CD14-positive monocyte (primary cell): Measurements from ENCODE around the gene HNRNPC. TPM values are rescaled to one million over a fixed set of nuclear protein-coding genes. Genes with fewer than 3 reads are reported as not detected.

Experiments
- DNase-seq, 3 donors: peaks; one replicate each; pipeline ENCODE4 v3.0.0-alpha.2; 2011 to 2022
- H2AFZ ChIP-seq: 2 replicates; pipeline ENCODE4 v1.6.0; 2012; ENCODE audit warnings: mild to moderate bottlenecking, low read depth, low read length, inconsistent platforms; ENCODE audit not compliant: insufficient read depth, poor library complexity, severe bottlenecking
- H3K27ac ChIP-seq, 2 donors: 1 replicate in 1 of 2; 2 replicates in 1 of 2; pipeline ENCODE4 v1.5.1; 2012 to 2013; ENCODE audit warnings: low read length in 2 of 2, control low read depth in 1 of 2, inconsistent platforms in 1 of 2, low read depth in 1 of 2, mild to moderate bottlenecking in 1 of 2
- H3K27me3 ChIP-seq, 2 donors: one replicate each; pipeline versions ENCODE4 v1.6.0 to v1.6.1; 2011 to 2013; ENCODE audit warnings: low read length in 2 of 2; ENCODE audit not compliant: control insufficient read depth in 2 of 2, insufficient read depth in 2 of 2
- H3K36me3 ChIP-seq, 2 donors: replicated peaks in 1 of 2; 1 replicate in 1 of 2; 2 replicates in 1 of 2; pipeline versions ENCODE4 v1.5.1 to v1.6.1; 2012 to 2013; ENCODE audit warnings: low read length in 2 of 2, control low read depth in 1 of 2, inconsistent platforms in 1 of 2, mild to moderate bottlenecking in 1 of 2; ENCODE audit not compliant: insufficient read depth in 2 of 2, control insufficient read depth in 1 of 2
- H3K4me1 ChIP-seq, 2 donors: 1 replicate in 1 of 2; 2 replicates in 1 of 2; pipeline versions ENCODE4 v1.5.1 to v1.6.1; 2012 to 2013; ENCODE audit warnings: low read length in 2 of 2, control low read depth in 1 of 2, inconsistent platforms in 1 of 2, mild to moderate bottlenecking in 1 of 2, moderate library complexity in 1 of 2; ENCODE audit not compliant: insufficient read depth in 2 of 2, control insufficient read depth in 1 of 2
- H3K4me2 ChIP-seq: replicated peaks from 2 replicates; pipeline ENCODE3; 2012; ENCODE audit warnings: low read length, moderate library complexity, mild to moderate bottlenecking; ENCODE audit not compliant: poor library complexity, severe bottlenecking; ENCODE audit errors: extremely low read depth
- H3K4me3 ChIP-seq, 3 experiments: fragments of 200-600 bp in 1 of 3; sonication (generic) in 1 of 3; replicated peaks in 1 of 3; 1 replicate in 2 of 3; 2 replicates in 1 of 3; pipeline ENCODE4 v1.5.1; 2011 to 2013; ENCODE audit warnings: low read length in 3 of 3, mild to moderate bottlenecking in 3 of 3, control low read depth in 2 of 3, low read depth in 2 of 3, inconsistent platforms in 1 of 3, moderate library complexity in 1 of 3
- H3K79me2 ChIP-seq: 2 replicates; pipeline ENCODE4 v1.6.0; 2012; ENCODE audit warnings: mild to moderate bottlenecking, control low read depth, inconsistent platforms, low read length, moderate library complexity; ENCODE audit not compliant: insufficient read depth
- H3K9ac ChIP-seq: 2 replicates; pipeline ENCODE4 v1.6.0; 2017; ENCODE audit warnings: low read length, mild to moderate bottlenecking; ENCODE audit not compliant: insufficient read depth, poor library complexity, severe bottlenecking
- H3K9me3 ChIP-seq, 2 donors: replicated peaks in 1 of 2; 1 replicate in 1 of 2; 2 replicates in 1 of 2; pipeline versions ENCODE4 v1.5.1 to v1.6.1; 2012 to 2013; ENCODE audit warnings: low read length in 2 of 2, control low read depth in 1 of 2; ENCODE audit not compliant: control insufficient read depth in 1 of 2, insufficient read depth in 1 of 2
- H4K20me1 ChIP-seq: 2 replicates; pipeline ENCODE4 v1.6.0; 2012; ENCODE audit warnings: mild to moderate bottlenecking, low read length, control low read depth, moderate library complexity; ENCODE audit not compliant: insufficient read depth
- H3K27ac Mint-ChIP-seq, 7 donors: one replicate each; pipeline ENCODE4 v1.8.0; 2020; ENCODE audit warnings: mild to moderate bottlenecking in 7 of 7, mixed read lengths in 7 of 7, moderate library complexity in 6 of 7, inconsistent platforms in 2 of 7
- H3K27me3 Mint-ChIP-seq, 3 donors: one replicate each; pipeline ENCODE4 v1.8.0; 2021 to 2022; ENCODE audit warnings: low read depth in 3 of 3, mild to moderate bottlenecking in 3 of 3, mixed read lengths in 3 of 3, moderate library complexity in 3 of 3, inconsistent platforms in 1 of 3
- H3K36me3 Mint-ChIP-seq, 2 donors: one replicate each; pipeline ENCODE4 v1.8.0; 2020; ENCODE audit warnings: mixed read lengths in 2 of 2, inconsistent platforms in 1 of 2, mild to moderate bottlenecking in 1 of 2
- H3K4me1 Mint-ChIP-seq: one replicate; pipeline ENCODE4 v1.8.0; 2020; ENCODE audit warnings: mild to moderate bottlenecking, mixed read lengths
- H3K4me3 Mint-ChIP-seq, 2 donors: one replicate each; pipeline ENCODE4 v1.8.0; 2020; ENCODE audit warnings: mild to moderate bottlenecking in 2 of 2, mixed read lengths in 2 of 2, moderate library complexity in 1 of 2
- H3K9me3 Mint-ChIP-seq, 7 donors: one replicate each; pipeline ENCODE4 v1.8.0; 2020 to 2022; ENCODE audit warnings: mixed read lengths in 7 of 7, mild to moderate bottlenecking in 6 of 7, moderate library complexity in 6 of 7, inconsistent platforms in 2 of 7
- WGBS: methylation state at CpG from one replicate; pipeline ENCODE4 v1.1.5; 2013; ENCODE audit warnings: missing lambda C conversion rate; ENCODE audit not compliant: insufficient coverage; 5-methylcytosine and 5-hydroxymethylcytosine counted together
- intact Hi-C, 2 donors: fragments of 100-400 bp; cut with micrococcal nuclease; formaldehyde crosslinking; loops; one replicate each; pipeline versions ENCODE4 v1.15.0 to v1.15.1; 2023
- polyA plus RNA-seq, 3 donors: library from polyadenylated mRNA; depleted of rRNA in 1 of 3; unstranded in 2 of 3; stranded (reverse) in 1 of 3; fragments of 300-500 nt in 2 of 3; fragments of >200 nt in 1 of 3; fragmentation: Illumina TruSeq in 2 of 3; gene quantifications; 1 replicate in 2 of 3; 2 replicates in 1 of 3; pipeline ENCODE4 v1.2.3, GENCODE V29; 2012 to 2021
- TF ChIP-seq, protein P1 (sequence below): fragments of 200-600 bp; IDR thresholded peaks from one replicate; pipeline ENCODE4 v1.8.0; 2022; ENCODE audit warnings: antibody characterized with exemption, mild to moderate bottlenecking

Gene HNRNPC
- polyA plus RNA-seq, 3 donors: 391 to 609 (median 580) TPM

DNA sequence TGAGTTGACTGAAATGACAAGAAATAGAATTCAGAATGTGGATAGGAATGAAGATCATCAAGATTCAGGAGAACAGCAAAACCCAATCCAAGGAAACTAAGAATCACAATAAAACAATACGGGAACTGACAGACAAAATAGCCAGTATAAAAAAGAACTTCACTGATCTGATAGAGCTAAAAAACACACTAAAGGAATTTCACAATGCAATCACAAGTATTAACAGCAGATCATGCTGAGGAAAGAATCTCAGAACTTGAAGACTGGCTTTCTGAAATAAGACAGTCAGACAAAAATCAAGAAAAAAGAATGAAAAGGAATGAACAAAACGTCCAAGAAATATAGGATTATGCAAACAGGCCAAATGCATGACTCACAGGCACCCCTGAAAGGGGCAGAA lies 98.1 kb downstream of the HNRNPC start:
- WGBS: 43% methylated on average over 1 of the region's 2 CpGs
- H3K4me1 Mint-ChIP-seq: no peaks in the 10 kb centered on the region
- Histone ChIP-seq H3K27me3 (no peaks in the 10 kb centered on the region), H3K36me3 (no peaks in the 10 kb centered on the region), H2AFZ (no peak overlapping the region), H3K27ac (no peak overlapping the region), H3K9me3 (peaks cover 0 to 16% of the 10 kb centered on the region in 2 donors), H3K9ac (no peak overlapping the region), H3K4me2 (no peak overlapping the region), H3K4me3 (no peak overlapping the region), H3K79me2 (no peaks in the 10 kb centered on the region), H4K20me1 (no peaks in the 10 kb centered on the region), H3K4me1 (no peaks in the 10 kb centered on the region)
- no peak for DNase-seq
- H3K27ac Mint-ChIP-seq: no peak overlapping the region
- H3K9me3 Mint-ChIP-seq: peaks cover 6 to 21% (median 9%) of the 10 kb centered on the region in 7 donors
- TF ChIP-seq, protein P1, sequence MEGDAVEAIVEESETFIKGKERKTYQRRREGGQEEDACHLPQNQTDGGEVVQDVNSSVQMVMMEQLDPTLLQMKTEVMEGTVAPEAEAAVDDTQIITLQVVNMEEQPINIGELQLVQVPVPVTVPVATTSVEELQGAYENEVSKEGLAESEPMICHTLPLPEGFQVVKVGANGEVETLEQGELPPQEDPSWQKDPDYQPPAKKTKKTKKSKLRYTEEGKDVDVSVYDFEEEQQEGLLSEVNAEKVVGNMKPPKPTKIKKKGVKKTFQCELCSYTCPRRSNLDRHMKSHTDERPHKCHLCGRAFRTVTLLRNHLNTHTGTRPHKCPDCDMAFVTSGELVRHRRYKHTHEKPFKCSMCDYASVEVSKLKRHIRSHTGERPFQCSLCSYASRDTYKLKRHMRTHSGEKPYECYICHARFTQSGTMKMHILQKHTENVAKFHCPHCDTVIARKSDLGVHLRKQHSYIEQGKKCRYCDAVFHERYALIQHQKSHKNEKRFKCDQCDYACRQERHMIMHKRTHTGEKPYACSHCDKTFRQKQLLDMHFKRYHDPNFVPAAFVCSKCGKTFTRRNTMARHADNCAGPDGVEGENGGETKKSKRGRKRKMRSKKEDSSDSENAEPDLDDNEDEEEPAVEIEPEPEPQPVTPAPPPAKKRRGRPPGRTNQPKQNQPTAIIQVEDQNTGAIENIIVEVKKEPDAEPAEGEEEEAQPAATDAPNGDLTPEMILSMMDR: no peak
- no peaks in the 10 kb centered on the region for H3K36me3 Mint-ChIP-seq
- intact Hi-C loops: no loop called here
- peaks cover 2 to 15% (median 10%) of the 10 kb centered on the region in 3 donors for H3K27me3 Mint-ChIP-seq
- H3K4me3 Mint-ChIP-seq: no peak overlapping the region

DNA sequence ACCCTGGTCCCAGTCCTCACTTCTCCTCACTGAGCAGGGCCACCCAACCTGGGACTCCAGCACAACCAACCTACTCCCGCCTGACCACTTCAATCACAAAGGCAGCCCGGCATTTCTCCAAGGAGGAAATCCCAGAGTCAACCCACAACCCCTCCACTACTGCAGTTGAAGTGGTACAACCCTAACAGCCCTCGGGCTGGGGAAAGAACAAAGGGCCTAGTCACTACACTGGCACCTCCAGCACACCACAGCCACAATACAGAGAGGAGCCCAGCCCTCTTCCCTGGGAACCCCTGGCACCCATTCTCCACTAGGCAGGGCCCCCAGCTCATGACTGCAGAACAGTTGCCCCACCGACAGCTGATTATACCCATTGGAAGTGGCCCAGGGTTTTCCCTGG lies 99.7 kb downstream of the HNRNPC start:
- TF ChIP-seq, protein P1: no peak
- H3K27me3 Mint-ChIP-seq: peaks cover 5 to 20% (median 10%) of the 10 kb centered on the region in 3 donors

More for the DNA sequence above, 99.7 kb downstream of the HNRNPC start:
- H3K36me3 Mint-ChIP-seq: no peaks in the 10 kb centered on the region
- peaks cover 6 to 21% (median 9%) of the 10 kb centered on the region in 7 donors for H3K9me3 Mint-ChIP-seq
- H3K4me1 Mint-ChIP-seq: no peaks in the 10 kb centered on the region
- H3K79me2 ChIP-seq: no peaks in the 10 kb centered on the region
- H3K4me1 ChIP-seq: no peaks in the 10 kb centered on the region
- H3K4me3 ChIP-seq: no peak overlapping the region
- H2AFZ ChIP-seq: no peak overlapping the region
- no peak for DNase-seq
- H3K9me3 ChIP-seq: peaks cover 0 to 16% of the 10 kb centered on the region in 2 donors
- no peaks in the 10 kb centered on the region for H3K27me3 ChIP-seq
- H3K4me3 Mint-ChIP-seq: no peak overlapping the region
- H4K20me1 ChIP-seq: no peaks in the 10 kb centered on the region
- H3K4me2 ChIP-seq: no peak overlapping the region
- peak overlapping the region in 1 of 7 donors; percentile 48 for H3K27ac Mint-ChIP-seq
- H3K36me3 ChIP-seq: no peaks in the 10 kb centered on the region
- no peak overlapping the region for H3K9ac ChIP-seq
- 100% methylated on average over 4 of the region's 4 CpGs for WGBS
- intact Hi-C loops: no loop called here
- no peak overlapping the region for H3K27ac ChIP-seq
